Smooth muscle cell (in vitro differentiated cells): ENCODE measurements around the gene ITGA7. TPM values are rescaled to one million over a fixed set of nuclear protein-coding genes. Genes with fewer than 3 reads are reported as not detected.

Experiments used
- DNase-seq: peaks from one replicate; lab custom pipeline; 2025; ENCODE audit not compliant: unreplicated experiment; lab: John Stamatoyannopoulos, UW
- H2AFZ ChIP-seq: fragments of 200-600 bp; sonication (generic); 2 replicates; pipeline ENCODE4 v1.6.0; 2016; ENCODE audit warnings: antibody characterized with exemption, low read depth, mild to moderate bottlenecking
- H3F3A ChIP-seq: fragments of 200-600 bp; sonication (generic); 2 replicates; pipeline ENCODE4 v1.6.0; 2017; ENCODE audit warnings: antibody characterized with exemption, low read depth
- H3K27ac ChIP-seq: fragments of 200-600 bp; sonication (generic); 2 replicates; pipeline ENCODE4 v1.5.1; 2016; ENCODE audit warnings: low read depth, mild to moderate bottlenecking
- H3K27me3 ChIP-seq: fragments of 200-600 bp; sonication (generic); 2 replicates; pipeline ENCODE4 v1.6.1; 2016; ENCODE audit warnings: low read depth, mild to moderate bottlenecking
- H3K36me3 ChIP-seq: fragments of 200-600 bp; sonication (generic); 2 replicates; pipeline ENCODE4 v1.5.1; 2016; ENCODE audit warnings: low read depth
- H3K4me1 ChIP-seq: fragments of 200-600 bp; sonication (generic); 2 replicates; pipeline ENCODE4 v1.5.1; 2016; ENCODE audit warnings: low read depth
- H3K4me2 ChIP-seq: fragments of 200-600 bp; sonication (generic); 2 replicates; pipeline ENCODE4 v1.6.0; 2016; ENCODE audit warnings: mild to moderate bottlenecking
- H3K4me3 ChIP-seq: fragments of 200-600 bp; sonication (generic); 2 replicates; pipeline ENCODE4 v1.5.1; 2016; ENCODE audit warnings: mild to moderate bottlenecking
- H3K79me2 ChIP-seq: fragments of 200-600 bp; sonication (generic); 2 replicates; pipeline ENCODE4 v1.6.0; 2016; ENCODE audit warnings: low read depth, mild to moderate bottlenecking
- H3K9ac ChIP-seq: fragments of 200-600 bp; sonication (generic); 2 replicates; pipeline ENCODE4 v1.6.0; 2016; ENCODE audit warnings: low read depth
- H3K9me3 ChIP-seq: fragments of 200-600 bp; sonication (generic); replicated peaks from 2 replicates; pipeline ENCODE4 v1.5.1; 2016; ENCODE audit warnings: low read depth
- H4K20me1 ChIP-seq: fragments of 200-600 bp; sonication (generic); 2 replicates; pipeline ENCODE4 v1.6.0; 2016; ENCODE audit warnings: low read depth
- CTCF ChIP-seq: fragments of 200-600 bp; sonication (generic); IDR thresholded peaks from 2 replicates; pipeline ENCODE4 v1.5.1; 2017; ENCODE audit warnings: borderline replicate concordance, mild to moderate bottlenecking, antibody characterized with exemption; ENCODE audit not compliant: insufficient read depth, poor library complexity, severe bottlenecking
- WGBS: methylation state at CpG from one replicate; pipeline ENCODE4 v1.1.7; 2016; ENCODE audit warnings: low lambda C conversion rate; 5-methylcytosine and 5-hydroxymethylcytosine counted together
- polyA plus RNA-seq: library from polyadenylated mRNA; unstranded; fragments of >200 nt; fragmentation: Nextera tagmentation; extraction: Ambion mirVana; gene quantifications from 2 replicates; pipeline ENCODE4 v1.2.1, GENCODE V29; 2016
- total RNA-seq: library from RNA; depleted of rRNA; stranded (reverse); fragments of >200 nt; gene quantifications from 2 replicates; pipeline ENCODE4 v1.2.3, GENCODE V29; 2014

ITGA7 gene
- total and polyA plus RNA-seq, 2 experiments from 2014 or later = 0.90 to 1.1 TPM

- H2AFZ ChIP-seq = no peak overlapping the region
- H3K9me3 ChIP-seq = no peaks in the 10 kb centered on the region
- 92% methylated on average over 4 of the region's 4 CpGs for WGBS
- no peak overlapping the region for H3K9ac ChIP-seq
- H3F3A ChIP-seq = no peaks in the 10 kb centered on the region
- no peaks in the 10 kb centered on the region for H3K36me3 ChIP-seq
- TF ChIP-seq CTCF = no peak
- peaks cover 55% of the 10 kb centered on the region for H3K27me3 ChIP-seq
- no peaks in the 10 kb centered on the region for H4K20me1 ChIP-seq
- H3K27ac ChIP-seq = no peak overlapping the region
- no peak for DNase-seq
- peaks cover 10% of the 10 kb centered on the region for H3K4me1 ChIP-seq
- no peaks in the 10 kb centered on the region for H3K79me2 ChIP-seq
- no peak overlapping the region for H3K4me2 ChIP-seq
- H3K4me3 ChIP-seq = no peak overlapping the region
Measured at GRCh38 chr12:55711786-55712553, 4.3 kb upstream of the ITGA7 start.

GRCh38 chr12:55708695-55709233 is 1.1 kb upstream of the ITGA7 start:
- Histone ChIP-seq H4K20me1 (no peaks in the 10 kb centered on the region), H3K36me3 (no peaks in the 10 kb centered on the region), H3K9me3 (no peaks in the 10 kb centered on the region), H3K4me2 (peak overlapping the region; percentile 90), H3K4me1 (peaks cover 3% of the 10 kb centered on the region), H2AFZ (no peak overlapping the region), H3K9ac (no peak overlapping the region), H3K27ac (no peak overlapping the region), H3F3A (no peaks in the 10 kb centered on the region), H3K79me2 (no peaks in the 10 kb centered on the region), H3K4me3 (no peak overlapping the region), H3K27me3 (peaks cover 62% of the 10 kb centered on the region)
- no peak for TF ChIP-seq CTCF
- DNase-seq = no peak
- WGBS = 43% methylated on average over 3 of the region's 3 CpGs

- Histone ChIP-seq H3K27ac (no peak overlapping the region), H2AFZ (peak overlapping the region; percentile 46), H3F3A (no peaks in the 10 kb centered on the region), H3K4me3 (peak overlapping the region; percentile 60), H3K4me1 (peaks cover 3% of the 10 kb centered on the region), H4K20me1 (no peaks in the 10 kb centered on the region), H3K36me3 (no peaks in the 10 kb centered on the region), H3K9me3 (no peaks in the 10 kb centered on the region), H3K79me2 (no peaks in the 10 kb centered on the region), H3K9ac (no peak overlapping the region), H3K27me3 (peaks cover 53% of the 10 kb centered on the region), H3K4me2 (peak overlapping the region; percentile 90)
- WGBS = 3% methylated on average over 22 of the region's 22 CpGs
- no peak for TF ChIP-seq CTCF
- DNase-seq = no peak
Measured at GRCh38 chr12:55707219-55707671, 459 bp downstream of the ITGA7 start.
